Measurements from ENCODE around the gene IFIT2.

GRCh38 chr10:89252225-89252585 lies 49.6 kb upstream of the IFIT2 start:
- TF ChIP-seq CTCF (IDR thresholded peaks at IDR 0.05; ENCODE audit: low read length) (no peak), EZH2 (IDR thresholded peaks at IDR 0.05; ENCODE audit: borderline replicate concordance, low read length) (no peak)
